WI38 (cell line): ENCODE results near the gene PNP.
A peak's percentile ranks its signal among the peaks of the same experiment; 100 is the strongest.

Experiments
- H3K4me3 ChIP-seq: 2 replicates; pipeline ENCODE4 v1.5.1; 2011; ENCODE audit warnings: low read depth, mild to moderate bottlenecking, control low read depth, low read length
- TF ChIP-seq, protein P1 (sequence below): IDR thresholded peaks from 2 replicates; pipeline ENCODE4 v1.5.1; 2012; ENCODE audit warnings: low read depth, mild to moderate bottlenecking, control low read depth, low read length

The PNP gene

DNA sequence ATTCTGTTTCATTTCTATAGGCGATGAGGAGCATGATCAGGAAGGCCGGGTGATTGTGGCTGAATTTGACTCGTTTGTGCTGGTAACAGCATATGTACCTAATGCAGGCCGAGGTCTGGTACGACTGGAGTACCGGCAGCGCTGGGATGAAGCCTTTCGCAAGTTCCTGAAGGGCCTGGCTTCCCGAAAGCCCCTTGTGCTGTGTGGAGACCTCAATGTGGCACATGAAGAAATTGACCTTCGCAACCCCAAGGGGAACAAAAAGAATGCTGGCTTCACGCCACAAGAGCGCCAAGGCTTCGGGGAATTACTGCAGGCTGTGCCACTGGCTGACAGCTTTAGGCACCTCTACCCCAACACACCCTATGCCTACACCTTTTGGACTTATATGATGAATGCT, 12.2 kb upstream of the PNP start:
- TF ChIP-seq, protein P1, sequence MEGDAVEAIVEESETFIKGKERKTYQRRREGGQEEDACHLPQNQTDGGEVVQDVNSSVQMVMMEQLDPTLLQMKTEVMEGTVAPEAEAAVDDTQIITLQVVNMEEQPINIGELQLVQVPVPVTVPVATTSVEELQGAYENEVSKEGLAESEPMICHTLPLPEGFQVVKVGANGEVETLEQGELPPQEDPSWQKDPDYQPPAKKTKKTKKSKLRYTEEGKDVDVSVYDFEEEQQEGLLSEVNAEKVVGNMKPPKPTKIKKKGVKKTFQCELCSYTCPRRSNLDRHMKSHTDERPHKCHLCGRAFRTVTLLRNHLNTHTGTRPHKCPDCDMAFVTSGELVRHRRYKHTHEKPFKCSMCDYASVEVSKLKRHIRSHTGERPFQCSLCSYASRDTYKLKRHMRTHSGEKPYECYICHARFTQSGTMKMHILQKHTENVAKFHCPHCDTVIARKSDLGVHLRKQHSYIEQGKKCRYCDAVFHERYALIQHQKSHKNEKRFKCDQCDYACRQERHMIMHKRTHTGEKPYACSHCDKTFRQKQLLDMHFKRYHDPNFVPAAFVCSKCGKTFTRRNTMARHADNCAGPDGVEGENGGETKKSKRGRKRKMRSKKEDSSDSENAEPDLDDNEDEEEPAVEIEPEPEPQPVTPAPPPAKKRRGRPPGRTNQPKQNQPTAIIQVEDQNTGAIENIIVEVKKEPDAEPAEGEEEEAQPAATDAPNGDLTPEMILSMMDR = no peak
- no peak overlapping the region for H3K4me3 ChIP-seq

DNA sequence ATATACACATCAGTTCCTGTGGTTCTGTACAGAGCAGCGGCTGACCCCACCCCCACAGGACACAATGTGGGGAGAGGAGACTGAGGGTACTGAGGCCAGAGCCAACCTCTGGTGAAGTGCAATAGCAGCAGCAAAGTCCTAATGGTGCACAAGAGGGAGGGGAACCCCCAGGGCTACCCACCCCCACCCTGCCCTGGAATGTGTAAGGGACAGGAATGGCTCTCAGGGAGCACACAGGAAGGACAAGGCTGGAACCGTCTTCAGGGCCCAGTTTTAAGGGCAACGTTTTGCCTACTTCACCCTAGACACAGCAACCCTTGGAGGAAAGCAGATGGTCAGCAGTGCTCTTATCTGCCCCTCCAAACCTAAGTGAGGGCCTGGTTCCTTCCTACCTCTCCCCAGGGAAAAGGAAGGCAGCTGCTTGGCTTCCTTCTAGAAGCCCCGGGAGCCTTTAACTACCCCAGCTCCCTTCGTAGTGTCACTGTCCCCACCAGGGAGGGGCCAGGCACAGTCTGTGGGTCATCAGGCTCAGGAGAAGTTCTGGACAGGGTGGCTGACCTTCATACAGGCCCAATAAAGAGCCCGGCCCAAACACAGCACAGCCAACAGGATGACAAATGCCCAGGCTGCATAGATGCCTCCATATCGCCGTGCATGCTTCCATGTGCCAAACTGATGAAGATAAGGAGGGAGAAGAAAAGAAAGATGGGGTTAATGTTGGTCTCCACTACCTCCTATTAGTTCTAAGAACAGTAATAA, 11.0 kb upstream of the PNP start:
- H3K4me3 ChIP-seq = no peak overlapping the region
- TF ChIP-seq, protein P1 = no peak

DNA sequence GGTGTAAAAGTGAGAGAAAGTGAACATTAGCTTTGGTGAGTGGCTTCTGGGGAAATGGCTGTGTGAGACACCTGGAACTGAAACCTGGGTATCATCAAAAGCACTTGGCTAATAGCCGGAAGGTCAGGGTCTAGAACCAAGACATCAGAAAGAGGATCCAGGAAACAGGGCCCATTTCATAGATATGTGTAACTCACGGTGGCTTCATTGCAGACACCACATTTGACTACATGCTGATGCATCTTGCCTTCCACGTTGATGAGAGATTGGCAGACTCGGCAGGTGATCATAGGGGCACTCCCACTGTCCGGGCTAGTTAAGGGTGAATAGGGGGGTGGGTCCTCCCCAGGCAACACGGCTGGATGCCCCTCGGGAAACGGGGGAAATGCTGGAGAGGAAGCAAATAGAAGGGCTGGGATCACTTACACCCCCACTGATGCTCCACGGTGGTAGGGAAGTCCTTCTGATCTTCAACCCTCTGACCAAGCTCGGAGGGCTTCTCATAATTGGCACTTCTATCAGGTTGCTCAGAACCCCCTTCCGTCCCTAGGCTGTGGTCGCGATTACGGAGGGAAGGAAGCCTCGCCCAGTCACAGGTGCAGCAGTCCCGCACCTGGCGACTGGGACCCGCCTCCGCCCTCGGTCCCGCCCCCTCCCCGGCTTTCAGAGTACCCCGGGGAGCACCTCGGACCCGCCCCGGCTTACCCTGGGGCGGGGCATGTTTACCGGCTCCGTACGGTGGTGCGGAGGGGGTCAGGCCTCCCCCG, 8.6 kb upstream of the PNP start:
- TF ChIP-seq, protein P1 = no peak

DNA sequence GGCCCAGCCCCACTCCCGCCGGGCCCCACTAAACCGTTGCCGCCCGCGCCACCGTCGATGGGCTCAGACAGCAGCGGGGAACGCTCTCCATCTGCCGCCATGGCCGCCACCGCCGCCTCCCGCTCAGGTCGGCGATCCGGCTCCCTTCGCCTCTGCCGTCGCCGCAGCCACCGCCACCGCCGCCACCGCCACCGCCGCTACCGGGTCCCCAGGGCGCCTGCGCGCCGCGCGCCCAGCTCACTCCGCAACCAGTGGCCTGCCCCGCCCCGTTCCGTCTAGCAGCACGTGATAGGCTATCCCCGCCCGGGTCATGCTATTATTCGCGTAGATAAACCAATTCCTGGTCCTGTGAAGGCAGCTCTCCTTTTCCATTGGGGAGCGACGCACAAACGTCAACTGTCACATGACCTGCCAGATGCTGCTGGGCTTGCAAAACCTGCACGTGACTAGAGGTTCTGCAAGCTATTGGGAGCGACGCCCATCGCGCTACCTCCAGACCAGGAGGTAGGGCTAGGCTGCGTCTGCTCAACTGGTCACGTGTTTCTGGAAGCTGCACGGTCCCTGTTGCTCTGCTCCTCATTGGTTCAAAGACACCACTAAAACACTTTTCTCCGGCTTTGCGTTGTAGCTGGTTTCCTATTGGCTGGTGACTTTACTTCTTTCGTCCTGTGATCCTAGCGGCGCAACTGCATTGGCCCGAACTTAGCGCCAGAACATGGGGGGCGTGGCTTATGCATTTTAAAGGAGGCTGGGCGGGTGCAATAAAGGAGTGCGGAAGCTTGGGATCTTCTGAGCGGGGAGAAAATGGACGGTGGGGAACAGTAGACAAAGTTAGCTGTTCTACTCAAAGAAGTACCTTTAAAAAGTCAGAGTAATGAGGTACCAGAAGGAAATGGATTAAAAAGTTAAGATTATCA, 7.7 kb upstream of the PNP start, which contains the start of gene PIP4P1:
PIP4P1 (minus strand) TSS at position 210 of the 917 bp plus-strand sequence; CDS start at position 101, 109 bp downstream.
- TF ChIP-seq, protein P1 = no peak
- H3K4me3 ChIP-seq = peak within 1 kb of the TSS; percentile 94

More for the DNA sequence above, 8.6 kb upstream of the PNP start:
- H3K4me3 ChIP-seq = peak overlapping the region; percentile 94

GRCh38 chr14:20468764-20469241, 403 bp upstream of the PNP start:
- peak overlapping the region; percentile 81 for H3K4me3 ChIP-seq
- TF ChIP-seq, protein P1 = no peak

GRCh38 chr14:20469890-20470602, 840 bp downstream of the PNP start:
- peak overlapping the region; percentile 81 for H3K4me3 ChIP-seq
- TF ChIP-seq, protein P1 = no peak
